ENCODE measurements around the gene SLC30A3. TPM values are rescaled to one million over a fixed set of nuclear protein-coding genes. Genes with fewer than 3 reads are reported as not detected.

Gene SLC30A3
- total and polyA plus RNA-seq, 2 of the 13 experiments (the other 11 are each of a cell fraction or from before 2014, with no cell fraction given) = 0.38 to 0.79 TPM

GRCh38 chr2:27264253-27264752, 1.5 kb upstream of the SLC30A3 start (continued):
- TF ChIP-seq MEIS1 (CRISPR knock-in tag; IDR thresholded peaks at IDR 0.05; ENCODE audit: borderline replicate concordance) (0 out of 2 replicates have a peak, but pooled peaks have one; percentile 20), SAFB2 (CRISPR knock-in tag; IDR thresholded peaks at IDR 0.05; ENCODE audit: borderline replicate concordance, low read depth) (peak; percentile 40; the same call in 1 of the 2 replicates), HOXA3 (CRISPR knock-in tag; IDR thresholded peaks at IDR 0.05) (peak; percentile 24; the same call in 1 of the 2 replicates), KDM5B (CRISPR knock-in tag; IDR thresholded peaks at IDR 0.05; ENCODE audit: borderline replicate concordance) (0 out of 2 replicates have a peak, but pooled peaks have one; percentile 5), ZNF652 (CRISPR knock-in tag; IDR thresholded peaks at IDR 0.05; ENCODE audit: borderline replicate concordance, low read depth) (peak; percentile 65), CAMTA2 (CRISPR knock-in tag; IDR thresholded peaks at IDR 0.05; ENCODE audit: borderline replicate concordance) (no peak), HOXA9 (CRISPR knock-in tag; IDR thresholded peaks at IDR 0.05; ENCODE audit: borderline replicate concordance) (0 out of 2 replicates have a peak, but pooled peaks have one; percentile 11), CBX2 (IDR thresholded peaks at IDR 0.05; ENCODE audit: low read depth, low read length) (0 out of 2 replicates have a peak, but pooled peaks have one; percentile 69), CBX2 (CRISPR knock-in tag; IDR thresholded peaks at IDR 0.05; ENCODE audit: low read depth) (no peak), HNF1A (IDR thresholded peaks at IDR 0.05; ENCODE audit: low read depth) (no peak), HNF1A (CRISPR knock-in tag; IDR thresholded peaks at IDR 0.05; ENCODE audit: borderline replicate concordance) (no peak), RBAK (CRISPR knock-in tag; IDR thresholded peaks at IDR 0.05) (no peak), SPEN (CRISPR knock-in tag; IDR thresholded peaks at IDR 0.05; ENCODE audit: low read depth) (peak; percentile 38; the same call in 1 of the 2 replicates), REL (CRISPR knock-in tag; conservative IDR thresholded peaks at IDR 0.05) (0 out of 2 replicates have a peak, but pooled peaks have one; percentile 61), POLR2G (IDR thresholded peaks at IDR 0.05; ENCODE audit: low read depth, low read length) (no peak), CREBL2 (CRISPR knock-in tag; IDR thresholded peaks at IDR 0.05; ENCODE audit: borderline replicate concordance) (peak; percentile 71; the same call in 1 of the 2 replicates), BHLHE40 (IDR thresholded peaks at IDR 0.05; ENCODE audit: low read length) (peak; percentile 81), ZNF737 (CRISPR knock-in tag; IDR thresholded peaks at IDR 0.05; ENCODE audit: borderline replicate concordance) (no peak), ZNF883 (CRISPR knock-in tag; IDR thresholded peaks at IDR 0.05; ENCODE audit: not compliant biosample characterization) (peak; percentile 36), ETV6 (CRISPR knock-in tag; conservative IDR thresholded peaks at IDR 0.05) (0 out of 2 replicates have a peak, but pooled peaks have one; percentile 13), ZNF235 (CRISPR knock-in tag; IDR thresholded peaks at IDR 0.05; ENCODE audit: borderline replicate concordance) (no peak)
